SHP77 (cell line): ENCODE data around the gene MITF.
"Not testable (repeated sequence)": the region's sequence is repeated elsewhere in the genome, so short reads cannot be mapped to it uniquely, and the experiment has no call there.

ENCODE experiments used
- DNase-seq, 2 experiments: peaks; one replicate each; lab custom pipeline; 2025; lab: John Stamatoyannopoulos, UW

Gene MITF

GRCh38 chr3:69872783-69873378 is 133.6 kb downstream of the MITF start:
- DNase-seq = no peak

DNA sequence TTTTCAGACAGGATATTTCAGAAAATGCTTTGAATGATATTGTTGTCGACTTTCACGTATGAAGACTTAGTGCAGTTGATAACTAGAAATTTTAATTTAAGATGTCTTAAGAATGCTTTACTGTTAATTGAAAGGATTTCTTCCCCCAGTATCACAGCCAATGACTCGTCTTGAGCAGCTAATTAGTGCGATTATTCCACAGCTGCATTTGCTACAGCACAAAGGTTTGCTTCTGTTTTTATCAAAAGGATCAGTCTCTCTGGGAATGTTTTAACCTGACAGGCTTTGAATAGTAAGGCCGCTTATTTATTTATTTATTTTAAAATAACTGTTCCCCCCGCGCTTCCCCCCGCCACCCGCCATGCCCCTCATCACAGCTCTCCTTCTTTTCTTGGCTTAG is 136.8 kb downstream of the MITF start:
- no peak for DNase-seq

DNA sequence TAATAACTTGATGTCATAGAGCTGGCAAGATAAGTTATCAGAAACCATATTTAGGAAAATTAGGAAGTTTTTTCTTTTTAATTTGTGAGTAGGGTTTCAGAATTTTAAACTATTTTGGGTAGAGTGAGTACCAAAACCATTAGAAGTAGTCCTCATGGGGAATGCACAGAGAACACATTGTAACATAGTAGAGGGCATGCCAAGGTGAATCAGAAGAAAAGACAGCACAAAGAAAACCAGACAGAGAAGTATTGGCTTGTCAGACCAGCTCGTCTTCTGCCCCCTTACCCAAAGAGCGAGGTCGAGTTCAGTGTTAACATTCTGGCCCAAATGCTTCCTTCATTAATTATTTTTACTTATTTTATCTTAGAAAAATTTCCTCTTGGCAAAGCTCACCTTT is 139.0 kb downstream of the MITF start:
- DNase-seq = no peak

DNA sequence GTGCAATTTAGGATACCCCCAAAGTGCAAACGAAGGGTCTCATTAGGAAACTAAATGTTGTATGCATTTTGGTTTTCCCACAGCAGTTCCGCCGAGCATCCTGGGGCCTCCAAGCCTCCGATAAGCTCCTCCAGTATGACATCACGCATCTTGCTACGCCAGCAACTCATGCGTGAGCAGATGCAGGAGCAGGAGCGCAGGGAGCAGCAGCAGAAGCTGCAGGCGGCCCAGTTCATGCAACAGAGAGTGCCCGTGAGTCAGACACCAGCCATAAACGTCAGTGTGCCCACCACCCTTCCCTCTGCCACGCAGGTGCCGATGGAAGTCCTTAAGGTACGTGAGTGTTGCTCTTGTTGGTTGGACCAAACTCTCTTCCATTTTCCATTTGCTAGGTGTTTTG is 139.8 kb downstream of the MITF start:
- DNase-seq = no peak

DNA sequence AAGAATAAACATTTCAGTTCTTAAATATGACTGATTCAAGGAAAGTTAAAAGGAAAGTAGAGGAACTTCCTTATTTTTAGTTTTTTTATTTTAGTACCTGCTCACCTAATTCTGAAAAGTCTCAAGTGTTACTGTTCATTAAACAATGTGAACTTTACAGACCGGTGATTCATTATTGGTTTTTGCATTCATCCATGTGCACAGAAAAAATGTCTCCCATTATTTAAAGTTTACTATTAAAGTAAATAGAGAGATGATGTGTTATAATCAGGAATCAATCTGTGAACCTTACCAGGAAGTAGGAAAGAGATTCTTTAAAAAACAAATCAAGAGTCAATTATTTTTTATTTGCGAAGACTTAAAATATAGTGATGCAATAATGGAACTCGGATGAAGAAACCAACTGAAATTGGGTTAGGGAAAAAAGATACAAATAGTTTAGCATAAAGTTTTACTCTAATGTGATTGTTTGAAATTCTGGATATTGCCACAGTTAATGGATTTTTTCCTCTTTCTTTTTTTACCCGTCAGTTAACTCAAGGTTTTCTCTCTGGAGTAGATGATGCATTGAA is 140.9 kb downstream of the MITF start:
- no peak for DNase-seq

- no peak for DNase-seq
Observed at GRCh38 chr3:69881051-69881450, 141.8 kb downstream of the MITF start.

- no peak for DNase-seq
Observed at GRCh38 chr3:69881756-69882428, 142.6 kb downstream of the MITF start.

DNA sequence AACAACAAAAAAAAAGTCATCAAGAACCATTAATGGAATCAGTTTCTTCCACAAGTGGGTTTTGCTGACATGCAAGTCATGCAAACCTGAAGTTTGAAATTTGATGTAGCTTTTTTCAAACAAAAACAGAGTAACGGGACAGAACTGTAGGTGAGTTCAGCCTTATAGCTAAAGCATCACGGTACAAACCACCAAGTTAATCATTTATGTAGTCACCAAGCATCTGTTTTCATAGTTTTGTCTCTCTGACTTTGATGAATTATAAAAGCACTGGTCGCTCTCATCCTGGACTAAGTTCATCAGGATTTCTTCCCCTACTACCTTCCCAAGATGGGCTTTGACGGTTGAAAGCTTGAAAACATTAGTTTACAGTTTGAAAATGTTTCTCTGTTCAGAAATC is 143.3 kb downstream of the MITF start:
- no peak for DNase-seq

DNA sequence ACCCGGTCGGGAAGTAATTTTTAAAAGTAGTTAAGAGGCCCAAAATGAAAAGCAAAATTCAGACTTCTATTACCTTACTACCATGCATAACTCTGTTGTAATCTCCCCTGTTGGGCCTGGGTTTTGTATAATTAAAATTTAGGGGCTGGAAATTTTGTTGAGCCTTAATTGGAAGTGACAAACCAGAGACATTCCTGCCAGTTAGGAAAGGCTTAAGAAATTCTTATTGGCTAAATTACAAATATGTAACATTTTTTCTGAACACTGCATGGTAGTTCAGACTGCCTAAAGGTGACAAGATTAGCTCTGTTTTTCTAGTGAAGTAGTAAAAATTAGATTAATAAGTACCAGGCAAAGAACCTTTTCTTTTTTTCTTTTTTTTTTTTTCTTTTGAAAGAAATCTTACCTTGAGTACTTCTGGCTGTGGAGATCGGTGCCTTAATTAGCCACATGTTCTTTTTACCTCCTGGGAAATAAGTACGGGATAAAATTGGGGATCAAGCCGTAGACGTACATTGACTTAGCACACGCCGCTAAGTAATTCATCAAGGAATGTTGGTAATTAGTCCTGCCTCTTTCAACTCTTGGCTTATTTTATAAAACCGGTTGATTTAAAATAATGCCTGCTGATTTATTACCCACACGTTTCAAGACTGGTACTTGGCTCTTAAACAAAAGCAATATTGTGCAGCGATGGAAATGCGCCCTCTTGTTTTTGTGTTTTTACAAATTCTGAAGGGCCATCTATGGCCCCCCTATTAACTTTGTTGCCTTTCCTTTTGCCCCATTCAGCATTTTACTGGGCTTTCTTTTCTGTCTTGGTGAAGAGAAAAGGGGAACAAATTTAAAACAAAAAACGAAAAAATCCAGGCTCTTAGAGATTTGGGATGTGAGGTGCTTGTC is 149.0 kb downstream of the MITF start:
- no peak for DNase-seq

DNA sequence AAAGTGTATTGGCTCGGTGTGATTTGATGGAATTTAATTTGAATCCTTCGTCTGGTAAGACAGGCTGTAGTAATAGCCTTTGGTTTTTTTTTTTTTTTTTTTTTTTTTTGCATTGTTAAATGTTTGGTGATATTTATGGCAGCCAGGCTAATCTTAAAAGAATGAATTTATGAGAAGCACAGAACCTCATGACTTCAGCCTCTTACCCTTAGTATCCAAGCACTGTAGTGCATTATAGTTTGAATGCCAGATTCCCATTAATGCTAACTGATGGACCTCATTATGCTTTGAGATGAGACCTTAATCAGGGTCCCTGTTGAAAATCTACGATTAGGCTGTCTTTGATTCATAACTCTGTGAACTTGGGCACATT is 149.7 kb downstream of the MITF start:
- no peak for DNase-seq

- no peak for DNase-seq
Observed at GRCh38 chr3:69890084-69890483, 150.8 kb downstream of the MITF start.

DNA sequence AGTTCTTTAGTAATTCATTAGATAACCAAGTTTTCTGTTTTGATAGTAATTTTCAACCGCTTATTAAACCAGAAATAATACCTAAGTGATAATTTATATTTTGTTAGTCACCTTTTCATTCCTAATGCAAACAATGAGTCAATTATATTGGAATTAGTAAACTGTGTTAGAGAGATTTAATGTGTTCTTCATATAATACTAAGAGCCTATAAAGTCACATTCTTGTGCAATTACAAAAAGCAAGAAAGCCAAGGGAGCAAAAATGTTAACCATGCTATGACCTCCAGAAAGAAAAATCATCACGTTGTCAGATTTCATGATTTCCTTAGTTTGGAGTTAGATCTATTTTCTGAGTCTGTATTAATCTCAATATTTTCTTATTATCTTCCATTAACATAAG is 151.4 kb downstream of the MITF start:
- no peak for DNase-seq

DNA sequence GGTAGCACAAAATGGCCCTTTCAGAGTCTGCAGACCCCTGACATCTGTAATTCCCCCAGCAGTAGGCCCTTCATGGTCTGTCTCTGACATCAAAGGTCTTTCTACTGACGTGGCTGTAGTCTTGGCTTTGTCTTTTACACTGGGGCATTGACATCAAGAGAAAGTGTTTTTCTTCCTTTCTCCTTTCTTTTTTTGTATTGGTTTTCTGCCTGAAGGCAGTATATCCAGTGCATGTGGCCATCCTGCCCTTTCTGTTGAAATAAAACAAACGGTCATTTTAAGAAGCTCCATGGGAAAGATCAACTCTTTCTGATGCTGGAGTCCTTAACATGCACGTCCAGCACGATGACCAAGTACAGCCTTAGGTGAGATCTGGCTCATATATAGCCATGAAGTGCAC is 153.4 kb downstream of the MITF start:
- no peak for DNase-seq

DNA sequence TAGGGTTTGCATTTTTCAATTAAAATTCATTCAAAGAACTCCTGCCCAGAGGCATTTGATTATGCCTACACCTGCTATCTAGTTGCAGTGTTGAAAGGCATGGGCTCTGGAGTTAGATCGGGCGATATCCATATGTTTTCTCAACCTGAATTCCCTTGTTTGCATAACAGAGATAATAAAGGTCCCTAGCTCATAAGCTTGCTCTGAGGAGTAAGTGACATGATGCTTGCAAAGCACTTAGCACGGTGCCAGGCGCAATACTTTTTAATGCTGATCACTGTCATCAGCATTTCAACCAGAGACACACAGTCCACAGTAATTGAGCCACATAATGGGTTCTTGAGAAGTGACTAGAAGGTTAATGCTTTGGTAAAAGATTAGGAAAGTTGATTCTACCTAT is 154.0 kb downstream of the MITF start:
- no peak for DNase-seq

DNA sequence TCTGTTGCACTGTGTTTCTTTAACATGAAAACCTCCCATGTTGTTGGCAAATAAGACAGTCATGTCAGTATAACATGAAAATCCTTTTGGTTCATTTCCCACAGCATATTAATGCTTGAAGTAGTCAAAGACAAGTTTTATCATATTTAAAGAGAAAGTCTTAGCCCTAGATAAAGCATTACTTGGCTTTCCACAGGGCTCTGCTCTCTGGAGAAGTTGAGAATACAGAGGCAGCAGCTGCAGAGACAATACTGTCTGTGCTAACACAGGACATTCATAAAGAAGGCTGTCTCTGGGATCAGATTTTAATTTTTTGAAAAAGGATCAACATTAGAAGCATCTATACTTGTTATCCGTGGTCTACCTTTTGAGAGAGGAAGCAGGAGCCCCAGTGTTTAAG is 156.8 kb downstream of the MITF start:
- DNase-seq = no peak

GRCh38 chr3:69900331-69900730 is 161.1 kb downstream of the MITF start:
- DNase-seq = no peak

GRCh38 chr3:69901802-69902201 is 162.5 kb downstream of the MITF start:
- no peak for DNase-seq

- DNase-seq = no peak
Observed at GRCh38 chr3:69902386-69902785, 163.1 kb downstream of the MITF start.

DNA sequence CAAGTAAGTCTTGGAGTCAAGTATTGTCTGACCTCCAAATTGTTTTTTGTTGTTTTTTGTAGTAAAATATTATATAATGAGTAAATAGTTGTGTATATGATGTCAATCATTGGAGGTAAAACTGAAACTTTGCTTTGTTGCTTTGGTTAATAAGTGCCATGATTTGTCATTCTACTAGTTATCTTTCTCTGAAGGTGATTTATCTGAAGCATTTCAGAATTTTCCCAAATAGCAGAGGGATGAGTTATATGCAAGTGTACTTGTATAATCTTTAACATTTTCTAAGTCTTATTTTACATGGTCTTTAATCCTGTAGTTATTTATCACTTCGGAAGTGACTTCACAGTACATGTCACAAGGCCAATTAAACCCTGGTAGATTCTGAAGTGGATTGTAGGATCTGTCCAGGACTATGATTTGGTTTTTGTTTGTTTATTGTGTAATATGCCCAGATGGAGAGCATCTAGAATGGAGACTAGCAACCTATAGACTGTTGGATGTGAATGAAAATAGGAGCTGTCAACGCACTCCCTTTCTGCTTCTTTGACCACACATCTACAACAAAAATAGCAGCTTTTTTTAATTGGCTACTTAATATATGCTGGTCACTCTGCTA is 167.2 kb downstream of the MITF start:
- no peak for DNase-seq

DNA sequence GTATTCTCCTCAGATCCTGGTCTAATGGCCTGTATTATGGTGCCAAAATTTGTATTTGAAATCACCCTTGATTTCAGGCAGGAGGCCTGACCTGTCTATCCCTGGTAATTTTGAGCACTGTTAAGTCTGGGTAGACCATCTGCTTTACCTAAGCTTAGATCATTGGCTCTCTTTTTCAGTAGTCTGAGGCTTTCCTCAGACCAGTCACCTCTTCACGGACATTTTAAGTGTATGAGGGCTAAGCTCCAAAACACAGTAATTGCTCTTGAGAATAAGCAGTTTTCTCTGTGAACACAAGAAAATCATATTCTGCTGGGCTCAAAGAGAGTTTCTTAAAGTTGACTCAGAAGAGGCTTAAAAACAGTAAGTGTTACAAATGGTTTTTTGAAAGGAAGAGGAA is 168.3 kb downstream of the MITF start:
- DNase-seq = no peak

GRCh38 chr3:69909859-69910258 is 170.6 kb downstream of the MITF start:
- not testable (repeated sequence) for DNase-seq

DNA sequence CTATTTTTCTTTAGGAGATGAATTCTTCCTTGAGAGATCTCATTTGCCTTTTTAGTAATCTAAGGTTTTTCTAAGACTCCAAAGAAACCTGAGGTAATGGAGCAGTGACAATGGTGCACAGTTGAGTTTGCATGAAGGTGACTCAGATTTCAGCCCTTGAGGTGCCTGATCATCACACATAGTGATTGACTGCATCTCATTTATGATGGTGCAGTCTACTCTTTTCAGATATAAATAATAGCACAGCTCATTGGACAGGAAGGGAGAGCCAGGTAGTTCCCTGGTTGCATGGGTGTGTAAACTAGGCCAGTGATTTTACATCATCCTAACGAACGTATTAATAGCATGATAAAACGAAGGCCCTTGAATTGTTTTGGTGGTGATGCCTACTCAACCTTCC is 174.2 kb downstream of the MITF start:
- no peak for DNase-seq
